Neuronal stem cell (in vitro differentiated cells): ENCODE results near the gene ZNF627.

Experiments
- DNase-seq: peaks from one replicate; pipeline ENCODE4 v3.0.0-alpha.2; 2013; ENCODE audit warnings: low spot score
- H2AFZ ChIP-seq: one replicate; pipeline ENCODE4 v1.6.1; 2013; ENCODE audit warnings: mild to moderate bottlenecking, low read length, inconsistent platforms
- H2AK5ac ChIP-seq: 2 replicates; pipeline ENCODE4 v1.6.1; 2013; ENCODE audit warnings: low read depth, mild to moderate bottlenecking, inconsistent platforms, low read length, moderate library complexity, mixed read lengths
- H2BK120ac ChIP-seq: 2 replicates; pipeline ENCODE4 v1.6.1; 2013; ENCODE audit warnings: low read depth, mild to moderate bottlenecking, inconsistent platforms, low read length, moderate library complexity, mixed read lengths
- H2BK12ac ChIP-seq: one replicate; pipeline ENCODE4 v1.6.1; 2013; ENCODE audit warnings: low read length, inconsistent platforms
- H2BK15ac ChIP-seq: 2 replicates; pipeline ENCODE4 v1.6.1; 2013; ENCODE audit warnings: mild to moderate bottlenecking, low read length, inconsistent platforms, mixed read lengths
- H2BK5ac ChIP-seq: one replicate; pipeline ENCODE4 v1.6.1; 2013; ENCODE audit warnings: inconsistent platforms, mild to moderate bottlenecking, low read length, moderate library complexity
- H3K14ac ChIP-seq: one replicate; pipeline ENCODE4 v1.6.1; 2013; ENCODE audit warnings: low read length, inconsistent platforms
- H3K18ac ChIP-seq: 2 replicates; pipeline ENCODE4 v1.6.1; 2013; ENCODE audit warnings: low read length, inconsistent platforms
- H3K23ac ChIP-seq: 2 replicates; pipeline ENCODE4 v1.6.1; 2013; ENCODE audit warnings: low read depth, mild to moderate bottlenecking, mixed read lengths, low read length, inconsistent platforms; ENCODE audit not compliant: poor library complexity
- H3K27ac ChIP-seq: replicated peaks from 3 replicates; pipeline ENCODE4 v1.5.1; 2013; ENCODE audit warnings: low read length, inconsistent platforms
- H3K27me3 ChIP-seq, 3 experiments: 2 replicates each; pipeline ENCODE4 v1.6.1; 2013; ENCODE audit warnings: low read length in 3 of 3, mild to moderate bottlenecking in 2 of 3, inconsistent platforms in 1 of 3, low read depth in 1 of 3, mixed read lengths in 1 of 3, moderate library complexity in 1 of 3; ENCODE audit not compliant: control insufficient read depth in 3 of 3, insufficient read depth in 3 of 3
- H3K36me3 ChIP-seq, 2 donors: replicated peaks in 1 of 2; 2 replicates each; pipeline ENCODE4 v1.6.1; 2013; ENCODE audit warnings: low read length in 2 of 2; ENCODE audit not compliant: control insufficient read depth in 2 of 2, insufficient read depth in 2 of 2
- H3K4ac ChIP-seq: 2 replicates; pipeline ENCODE4 v1.6.1; 2013; ENCODE audit warnings: inconsistent platforms, mild to moderate bottlenecking, low read length, moderate library complexity
- H3K4me1 ChIP-seq, 2 donors: 1 replicate in 1 of 2; 2 replicates in 1 of 2; pipeline ENCODE4 v1.6.1; 2013; ENCODE audit warnings: low read length in 2 of 2, low read depth in 1 of 2; ENCODE audit not compliant: control insufficient read depth in 2 of 2, insufficient read depth in 1 of 2
- H3K4me2 ChIP-seq: one replicate; pipeline ENCODE4 v1.6.1; 2013; ENCODE audit warnings: mild to moderate bottlenecking, low read length, inconsistent platforms; ENCODE audit not compliant: insufficient read depth, poor library complexity, severe bottlenecking
- H3K4me3 ChIP-seq, 2 donors: 2 replicates each; pipeline ENCODE4 v1.5.1; 2013; ENCODE audit warnings: low read length in 2 of 2, mild to moderate bottlenecking in 2 of 2, inconsistent platforms in 1 of 2, moderate library complexity in 1 of 2
- H3K79me1 ChIP-seq: one replicate; pipeline ENCODE4 v1.6.1; 2013; ENCODE audit warnings: low read depth, mild to moderate bottlenecking, inconsistent platforms, low read length, moderate library complexity
- H3K9ac ChIP-seq: one replicate; pipeline ENCODE4 v1.6.1; 2013; ENCODE audit warnings: mild to moderate bottlenecking, low read depth, low read length, inconsistent platforms; ENCODE audit not compliant: poor library complexity
- H3K9me3 ChIP-seq, 2 donors: replicated peaks in 1 of 2; 2 replicates each; pipeline versions ENCODE3 to v1.6.1; 2013; ENCODE audit warnings: low read length in 2 of 2, mild to moderate bottlenecking in 2 of 2, inconsistent platforms in 1 of 2, low read depth in 1 of 2, mixed read lengths in 1 of 2, moderate library complexity in 1 of 2; ENCODE audit not compliant: control insufficient read depth in 2 of 2, insufficient read depth in 1 of 2
- H4K8ac ChIP-seq: one replicate; pipeline ENCODE4 v1.6.1; 2013; ENCODE audit warnings: low read depth, mild to moderate bottlenecking, inconsistent platforms, low read length, moderate library complexity
- H4K91ac ChIP-seq: one replicate; pipeline ENCODE4 v1.6.1; 2013; ENCODE audit warnings: low read length, low read depth, mild to moderate bottlenecking, inconsistent platforms; ENCODE audit not compliant: poor library complexity
- WGBS, 2 donors: extraction: QIAGEN DNeasy Blood & Tissue Kit; methylation state at CpG; one replicate each; pipeline ENCODE4 v1.1.7; 2013; ENCODE audit warnings: missing lambda C conversion rate in 2 of 2, mixed read lengths in 1 of 2; ENCODE audit not compliant: insufficient read length in 2 of 2, insufficient replicate concordance in 1 of 2; ENCODE audit errors: extremely low coverage in 2 of 2; 5-methylcytosine and 5-hydroxymethylcytosine counted together

The ZNF627 gene

DNA sequence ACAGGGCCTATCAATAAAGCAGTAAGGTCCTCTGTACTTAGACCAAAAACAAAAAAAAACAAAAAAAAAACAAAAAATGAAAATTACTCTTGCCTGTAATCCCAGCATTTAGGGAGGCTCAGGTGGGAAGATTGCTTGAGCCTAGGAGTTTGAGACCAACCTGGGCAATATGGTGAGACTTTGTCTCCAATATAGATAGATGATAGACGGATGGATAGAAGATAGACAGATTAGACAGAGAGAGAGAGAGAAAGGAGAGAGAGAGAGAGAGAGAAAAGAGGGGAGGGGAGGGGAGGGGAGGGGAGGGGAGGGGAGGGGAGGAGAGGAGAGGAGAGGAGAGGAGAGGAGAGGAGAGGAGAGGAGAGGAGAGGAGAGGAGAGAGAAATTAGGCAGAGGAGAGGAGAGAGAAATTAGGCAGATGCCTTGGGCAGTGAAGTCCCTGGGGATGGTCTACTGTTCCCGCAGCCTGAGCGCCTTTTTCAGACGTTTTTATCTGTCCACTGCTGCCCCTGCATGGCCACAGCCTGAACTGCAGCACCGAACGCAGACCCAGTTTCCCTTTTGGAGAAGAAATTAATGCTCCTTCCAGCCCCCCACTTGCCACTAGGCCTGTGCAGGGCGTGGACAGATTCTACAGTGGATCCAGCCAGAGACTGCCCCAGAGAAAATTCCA is 9.8 kb upstream of the ZNF627 start:
- Histone ChIP-seq H4K91ac (no peak overlapping the region), H2BK120ac (no peak overlapping the region), H3K14ac (no peak overlapping the region), H3K36me3 (no peaks in the 10 kb centered on the region), H3K4me2 (no peak overlapping the region), H3K4me3 (no peak overlapping the region), H3K4ac (no peak overlapping the region), H2BK12ac (no peak overlapping the region), H3K27ac (no peak overlapping the region), H3K9ac (no peak overlapping the region), H4K8ac (no peak overlapping the region), H3K79me1 (no peaks in the 10 kb centered on the region), H3K4me1 (no peaks in the 10 kb centered on the region), H3K23ac (no peak overlapping the region), H3K9me3 (no peaks in the 10 kb centered on the region), H2BK15ac (no peak overlapping the region), H3K18ac (no peak overlapping the region), H2BK5ac (no peak overlapping the region), H2AFZ (peak overlapping the region; percentile 82), H2AK5ac (peak overlapping the region; percentile 63), H3K27me3 (no peaks in the 10 kb centered on the region)
- DNase-seq: peak; percentile 56
- WGBS, 2 donors: no CpG with 5 or more reads among the region's 7 CpGs

DNA sequence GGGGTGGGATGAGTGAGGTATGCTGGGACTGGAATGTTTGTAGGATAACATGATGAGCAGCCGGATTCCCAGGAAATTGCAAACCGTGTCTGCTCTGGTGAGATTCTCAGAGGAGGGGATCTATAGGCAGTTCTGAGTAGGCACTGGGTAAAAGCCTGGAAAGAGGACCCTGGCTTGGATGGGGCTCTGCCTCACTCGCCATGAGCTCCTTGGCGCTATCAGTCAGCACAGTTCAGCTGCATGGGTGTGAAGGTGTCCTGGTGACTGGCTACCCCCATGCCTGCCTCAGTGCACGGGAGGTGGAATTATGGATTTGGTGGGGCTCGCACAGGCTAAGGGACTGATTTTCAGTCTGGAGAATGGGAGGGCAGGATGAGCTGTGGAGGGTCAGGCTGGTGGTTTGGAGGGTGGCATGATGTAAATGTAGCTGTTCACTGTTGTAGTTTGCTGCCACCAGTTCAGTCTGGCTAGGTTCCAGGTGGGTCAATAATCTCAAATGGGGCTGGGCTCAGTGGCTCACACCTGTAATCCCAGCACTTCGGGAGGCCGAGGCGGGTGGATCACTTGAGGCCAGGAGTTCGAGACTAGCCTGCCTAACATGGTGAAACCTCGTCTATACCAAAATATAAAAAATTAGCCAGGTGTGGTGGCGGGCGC is 9.2 kb upstream of the ZNF627 start:
- Histone ChIP-seq H2BK5ac (no peak overlapping the region), H4K91ac (no peak overlapping the region), H3K9me3 (no peaks in the 10 kb centered on the region), H3K36me3 (no peaks in the 10 kb centered on the region), H4K8ac (no peak overlapping the region), H3K23ac (no peak overlapping the region), H3K4me1 (no peaks in the 10 kb centered on the region), H3K4ac (no peak overlapping the region), H2AFZ (peak overlapping the region; percentile 82), H2AK5ac (peak overlapping the region; percentile 63), H3K27me3 (no peaks in the 10 kb centered on the region), H2BK15ac (no peak overlapping the region), H3K18ac (peak overlapping the region; percentile 5), H2BK12ac (no peak overlapping the region), H2BK120ac (no peak overlapping the region), H3K4me3 (peak overlapping the region in 1 of 2 donors; percentile 52), H3K9ac (no peak overlapping the region), H3K79me1 (no peaks in the 10 kb centered on the region), H3K27ac (no peak overlapping the region), H3K4me2 (no peak overlapping the region), H3K14ac (no peak overlapping the region)
- DNase-seq: no peak
- WGBS, 2 donors: no CpG with 5 or more reads among the region's 13 CpGs

DNA sequence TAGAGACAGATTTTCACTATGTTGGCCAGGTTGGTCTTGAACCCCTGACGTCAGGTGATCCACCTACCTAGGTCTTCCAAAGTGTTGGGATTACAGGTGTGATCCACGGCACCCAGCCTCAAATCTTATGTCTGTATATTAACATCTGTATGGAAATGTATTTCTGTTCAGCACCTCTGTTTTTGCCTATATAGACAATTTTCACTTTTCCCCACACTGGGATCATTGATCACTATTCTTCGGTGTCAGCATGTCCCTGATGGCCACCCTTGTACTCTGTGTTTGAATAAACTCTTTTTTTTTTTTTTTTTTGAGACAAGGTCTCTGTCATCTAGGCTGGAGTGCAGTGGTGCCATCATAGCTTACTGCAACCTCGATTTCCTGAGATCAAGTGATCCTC is 3.2 kb upstream of the ZNF627 start:
- Histone ChIP-seq H2BK12ac (no peak overlapping the region), H4K91ac (no peak overlapping the region), H3K23ac (no peak overlapping the region), H3K9ac (no peak overlapping the region), H3K9me3 (peaks cover 0 to 19% of the 10 kb centered on the region in 2 donors), H3K18ac (no peak overlapping the region), H3K4me2 (no peak overlapping the region), H3K4ac (no peak overlapping the region), H2BK120ac (no peak overlapping the region), H3K27ac (no peak overlapping the region), H3K79me1 (peaks cover 2% of the 10 kb centered on the region), H3K4me1 (no peaks in the 10 kb centered on the region), H3K4me3 (no peak overlapping the region), H2BK15ac (no peak overlapping the region), H2BK5ac (no peak overlapping the region), H3K27me3 (no peaks in the 10 kb centered on the region), H3K36me3 (peaks cover 0 to 9% of the 10 kb centered on the region in 2 donors), H2AFZ (no peak overlapping the region), H2AK5ac (no peak overlapping the region), H3K14ac (no peak overlapping the region), H4K8ac (no peak overlapping the region)
- no peak for DNase-seq
- no CpG with 5 or more reads among the region's 4 CpGs for WGBS, 2 donors

DNA sequence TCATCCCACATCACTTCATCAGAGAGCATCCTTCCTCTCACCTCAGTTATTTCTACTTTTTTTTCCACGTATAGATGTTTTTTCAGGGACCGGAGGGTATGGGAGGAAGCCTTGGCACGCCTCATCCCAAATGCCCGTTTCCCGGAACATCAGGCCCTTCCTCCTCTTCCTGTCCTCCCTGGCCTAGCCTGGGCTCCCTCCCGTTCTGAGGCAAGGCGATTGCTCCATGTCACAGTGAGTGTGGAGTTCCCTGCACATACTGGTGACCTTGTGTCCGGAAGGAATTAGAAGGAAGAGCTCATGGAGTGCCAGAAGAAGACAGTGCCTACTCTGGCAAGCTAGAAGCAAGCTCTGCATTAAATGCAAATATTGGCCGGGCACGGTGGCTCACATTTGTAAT is 1.1 kb upstream of the ZNF627 start:
- Histone ChIP-seq H3K27ac (no peak overlapping the region), H3K4me3 (no peak overlapping the region), H4K91ac (no peak overlapping the region), H3K14ac (no peak overlapping the region), H2BK12ac (no peak overlapping the region), H2BK120ac (no peak overlapping the region), H3K23ac (no peak overlapping the region), H3K18ac (peak overlapping the region; percentile 59), H3K4me2 (no peak overlapping the region), H3K4me1 (no peaks in the 10 kb centered on the region), H2BK15ac (no peak overlapping the region), H3K79me1 (peaks cover 3% of the 10 kb centered on the region), H3K27me3 (no peaks in the 10 kb centered on the region), H2AK5ac (peak overlapping the region; percentile 94), H4K8ac (peak overlapping the region; percentile 72), H3K9me3 (peaks cover 2 to 39% of the 10 kb centered on the region in 2 donors), H3K36me3 (peaks cover 2 to 28% of the 10 kb centered on the region in 2 donors), H2AFZ (no peak overlapping the region), H3K9ac (no peak overlapping the region), H2BK5ac (no peak overlapping the region), H3K4ac (peak overlapping the region; percentile 67)
- WGBS, 2 donors: no CpG with 5 or more reads among the region's 10 CpGs
- no peak for DNase-seq
